HUES48 (cell line): Measurements from ENCODE around the gene TJP1.

ENCODE experiments used
- H3K27ac ChIP-seq: one replicate; pipeline ENCODE4 v1.7.0; 2013; ENCODE audit warnings: low read depth, low read length, inconsistent platforms
- H3K27me3 ChIP-seq: 2 replicates; pipeline ENCODE4 v1.6.1; 2013; ENCODE audit warnings: mild to moderate bottlenecking, low read length; ENCODE audit not compliant: control insufficient read depth, insufficient read depth
- H3K36me3 ChIP-seq: 2 replicates; pipeline ENCODE4 v1.6.1; 2013; ENCODE audit warnings: low read length; ENCODE audit not compliant: control insufficient read depth, insufficient read depth
- H3K4me1 ChIP-seq: 2 replicates; pipeline ENCODE4 v1.6.1; 2013; ENCODE audit warnings: mild to moderate bottlenecking, low read length; ENCODE audit not compliant: control insufficient read depth, insufficient read depth
- H3K4me3 ChIP-seq: 2 replicates; pipeline ENCODE4 v1.5.1; 2013; ENCODE audit warnings: mild to moderate bottlenecking, low read depth, low read length
- H3K9ac ChIP-seq: 2 replicates; pipeline ENCODE4 v1.6.1; 2013; ENCODE audit warnings: mild to moderate bottlenecking, low read depth, low read length, moderate library complexity
- H3K9me3 ChIP-seq: 2 replicates; pipeline ENCODE4 v1.6.1; 2013; ENCODE audit warnings: low read length; ENCODE audit not compliant: control insufficient read depth, insufficient read depth

TJP1 gene

GRCh38 chr15:29859293-29859692 lies 37.0 kb upstream of the TJP1 start:
- H3K4me1 ChIP-seq: no peaks in the 10 kb centered on the region
- no peaks in the 10 kb centered on the region for H3K27me3 ChIP-seq
- H3K9me3 ChIP-seq: no peaks in the 10 kb centered on the region
- H3K36me3 ChIP-seq: no peaks in the 10 kb centered on the region
- H3K9ac ChIP-seq: no peak overlapping the region
- no peak overlapping the region for H3K4me3 ChIP-seq
- H3K27ac ChIP-seq: no peak overlapping the region

- Histone ChIP-seq H3K4me3 (no peak overlapping the region), H3K9ac (no peak overlapping the region), H3K9me3 (no peaks in the 10 kb centered on the region), H3K4me1 (no peaks in the 10 kb centered on the region), H3K27ac (no peak overlapping the region), H3K27me3 (no peaks in the 10 kb centered on the region), H3K36me3 (no peaks in the 10 kb centered on the region)
These were observed 35.0 kb upstream of the TJP1 start for GRCh38 chr15:29857221-29857789.

DNA sequence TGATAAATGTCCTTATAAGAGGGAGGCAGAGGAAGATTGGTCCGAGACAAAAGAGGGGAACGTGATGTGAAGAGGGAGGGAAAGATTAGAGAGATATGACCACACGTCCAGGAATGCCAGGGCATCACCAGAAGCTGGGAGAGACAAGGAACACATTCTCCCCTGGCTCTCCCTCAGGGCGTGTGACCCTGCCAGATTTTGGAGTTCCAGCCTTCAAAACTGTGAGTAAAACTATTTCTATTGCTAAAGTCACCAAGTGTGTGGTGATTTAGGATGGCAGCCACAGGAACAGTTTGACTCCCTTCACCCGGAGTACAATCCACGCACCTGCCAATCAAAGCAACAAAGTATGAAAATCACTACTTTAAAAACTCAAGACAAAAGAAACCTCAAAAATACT lies 32.1 kb upstream of the TJP1 start:
- no peaks in the 10 kb centered on the region for H3K4me1 ChIP-seq
- H3K36me3 ChIP-seq: no peaks in the 10 kb centered on the region
- H3K27ac ChIP-seq: no peak overlapping the region
- no peaks in the 10 kb centered on the region for H3K27me3 ChIP-seq
- H3K4me3 ChIP-seq: no peak overlapping the region
- H3K9ac ChIP-seq: no peak overlapping the region
- no peaks in the 10 kb centered on the region for H3K9me3 ChIP-seq

DNA sequence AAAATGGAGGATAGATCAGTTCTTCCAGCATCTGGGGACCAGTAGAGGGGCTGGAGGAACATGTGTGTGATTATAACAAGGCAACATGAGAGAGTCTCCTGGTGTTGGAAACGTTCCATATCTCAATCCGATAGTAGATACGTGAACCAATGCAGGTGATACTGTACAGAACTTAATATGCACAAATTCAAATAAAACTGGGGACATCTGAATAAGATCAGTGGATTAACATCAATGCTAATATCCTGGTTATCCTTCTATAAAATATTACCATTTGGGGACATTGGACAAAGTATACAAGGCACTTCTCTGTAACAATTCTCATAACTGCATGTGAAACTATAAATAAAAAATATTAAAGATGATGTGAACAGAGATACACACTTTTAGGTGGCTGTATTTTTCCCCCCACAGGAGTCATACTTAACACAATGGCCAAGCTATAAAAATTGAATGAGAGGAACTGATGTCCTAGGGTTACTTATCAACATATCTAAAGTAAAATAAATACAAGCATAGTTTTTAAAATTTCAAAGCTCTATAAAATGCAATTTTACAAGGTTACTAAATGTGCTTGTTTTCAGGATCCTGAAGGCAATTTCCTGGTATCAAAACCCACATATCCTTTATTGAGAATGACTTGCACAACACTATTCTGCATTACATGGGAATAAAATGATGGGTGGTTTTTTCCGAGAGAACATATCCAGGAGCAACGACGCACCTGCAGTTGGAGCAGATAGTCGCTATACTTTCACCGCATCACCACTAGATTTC lies 31.1 kb upstream of the TJP1 start:
- no peaks in the 10 kb centered on the region for H3K36me3 ChIP-seq
- H3K27me3 ChIP-seq: no peaks in the 10 kb centered on the region
- H3K9ac ChIP-seq: no peak overlapping the region
- no peaks in the 10 kb centered on the region for H3K9me3 ChIP-seq
- H3K27ac ChIP-seq: no peak overlapping the region
- H3K4me3 ChIP-seq: no peak overlapping the region
- no peaks in the 10 kb centered on the region for H3K4me1 ChIP-seq

DNA sequence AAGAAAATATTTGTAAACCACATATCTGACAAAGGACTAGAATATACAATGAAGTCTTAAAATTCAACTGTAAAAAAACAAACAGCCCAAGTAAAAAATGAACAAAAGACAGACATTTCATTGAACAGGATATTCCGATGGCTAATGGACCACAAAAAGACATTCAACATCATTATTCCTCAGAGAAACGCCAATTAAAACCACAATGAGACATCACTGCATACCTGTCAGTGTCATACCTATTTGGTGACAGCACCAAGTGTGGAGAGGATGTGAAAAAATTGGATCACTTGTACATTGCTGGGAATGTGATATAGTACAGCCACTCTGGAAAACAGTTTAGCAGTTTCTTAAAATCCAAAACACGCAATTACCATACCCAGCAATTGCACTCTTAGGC lies 29.9 kb upstream of the TJP1 start:
- no peaks in the 10 kb centered on the region for H3K36me3 ChIP-seq
- peaks cover 5% of the 10 kb centered on the region; the same call in 1 of the 2 replicates for H3K9me3 ChIP-seq
- no peak overlapping the region for H3K4me3 ChIP-seq
- H3K4me1 ChIP-seq: no peaks in the 10 kb centered on the region
- H3K27me3 ChIP-seq: no peaks in the 10 kb centered on the region
- no peak overlapping the region for H3K9ac ChIP-seq
- no peak overlapping the region for H3K27ac ChIP-seq

DNA sequence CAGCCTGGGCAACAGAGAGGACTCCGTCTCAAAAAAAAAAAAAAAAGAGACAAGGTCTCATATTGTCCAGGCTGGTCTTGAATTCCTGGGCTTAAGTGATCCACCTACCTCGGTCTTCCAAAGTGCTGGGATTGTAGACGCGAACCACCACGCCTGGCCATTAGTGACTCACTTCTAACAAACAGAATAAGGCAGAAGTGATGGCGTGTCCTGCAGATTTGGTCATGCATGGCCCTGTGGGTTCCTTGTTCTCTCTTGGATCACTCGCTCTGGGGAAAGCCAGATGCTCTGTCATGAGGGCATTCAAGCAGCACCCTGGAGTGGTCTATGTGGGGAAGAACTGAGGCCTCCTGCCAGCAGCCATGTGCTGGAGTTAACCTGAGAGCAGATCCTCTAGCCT lies 27.4 kb upstream of the TJP1 start:
- no peak overlapping the region for H3K27ac ChIP-seq
- peaks cover 8% of the 10 kb centered on the region for H3K4me1 ChIP-seq
- no peaks in the 10 kb centered on the region for H3K27me3 ChIP-seq
- no peak overlapping the region for H3K9ac ChIP-seq
- H3K4me3 ChIP-seq: no peak overlapping the region
- peaks cover 5% of the 10 kb centered on the region; the same call in 1 of the 2 replicates for H3K9me3 ChIP-seq
- H3K36me3 ChIP-seq: no peaks in the 10 kb centered on the region

DNA sequence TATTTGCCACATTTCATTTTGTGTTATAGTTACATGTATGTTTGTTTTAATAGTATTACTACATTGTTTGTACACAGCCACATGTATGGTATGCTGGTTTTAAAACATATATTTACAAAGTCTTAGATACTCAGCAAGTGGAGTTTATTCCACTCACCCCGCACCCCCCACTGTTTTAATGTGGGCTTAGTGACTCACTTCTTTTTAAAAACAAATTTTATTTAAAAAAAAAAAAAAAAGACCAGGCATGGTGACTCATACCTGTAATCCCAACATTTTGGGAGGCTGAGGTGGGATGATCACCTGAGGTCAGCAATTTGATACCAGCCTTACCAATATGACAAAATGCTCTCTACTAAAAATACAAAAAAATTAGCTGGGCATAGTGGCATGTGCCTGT lies 26.9 kb upstream of the TJP1 start:
- Histone ChIP-seq H3K4me3 (no peak overlapping the region), H3K4me1 (peaks cover 9% of the 10 kb centered on the region), H3K27me3 (no peaks in the 10 kb centered on the region)

GRCh38 chr15:29844290-29844903 lies 22.1 kb upstream of the TJP1 start:
- Histone ChIP-seq H3K36me3 (no peaks in the 10 kb centered on the region), H3K4me3 (no peak overlapping the region), H3K27ac (no peak overlapping the region), H3K9me3 (peaks cover 5% of the 10 kb centered on the region; the same call in 1 of the 2 replicates), H3K9ac (no peak overlapping the region), H3K4me1 (peaks cover 9% of the 10 kb centered on the region), H3K27me3 (no peaks in the 10 kb centered on the region)

More for the DNA sequence above, 26.9 kb upstream of the TJP1 start:
- peaks cover 5% of the 10 kb centered on the region; the same call in 1 of the 2 replicates for H3K9me3 ChIP-seq
- no peak overlapping the region for H3K9ac ChIP-seq
- no peak overlapping the region for H3K27ac ChIP-seq
- no peaks in the 10 kb centered on the region for H3K36me3 ChIP-seq

DNA sequence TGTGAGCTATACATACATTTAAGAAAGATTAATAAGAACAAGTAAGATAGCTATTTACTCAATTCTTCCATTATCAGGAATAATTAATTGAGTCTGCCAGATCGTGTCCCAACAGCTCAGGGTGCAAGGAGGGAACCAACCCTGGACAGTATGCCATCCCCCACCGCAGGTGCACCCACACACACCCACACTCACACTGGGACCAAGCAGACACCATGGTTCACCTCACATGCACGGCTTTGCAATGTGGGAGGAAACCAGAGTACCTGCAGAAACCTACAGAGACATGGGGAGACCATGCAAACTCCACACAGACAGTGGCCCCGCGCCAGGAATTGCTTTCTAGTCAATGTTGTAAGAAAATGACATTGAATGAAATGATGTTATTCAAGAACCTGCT lies 20.0 kb upstream of the TJP1 start:
- Histone ChIP-seq H3K4me1 (peaks cover 9% of the 10 kb centered on the region), H3K27me3 (no peaks in the 10 kb centered on the region), H3K9ac (no peak overlapping the region), H3K9me3 (no peaks in the 10 kb centered on the region), H3K4me3 (no peak overlapping the region), H3K36me3 (no peaks in the 10 kb centered on the region), H3K27ac (no peak overlapping the region)

- peaks cover 9% of the 10 kb centered on the region for H3K4me1 ChIP-seq
- no peak overlapping the region for H3K4me3 ChIP-seq
- no peaks in the 10 kb centered on the region for H3K36me3 ChIP-seq
- no peaks in the 10 kb centered on the region for H3K9me3 ChIP-seq
- no peak overlapping the region for H3K27ac ChIP-seq
- H3K27me3 ChIP-seq: no peaks in the 10 kb centered on the region
- H3K9ac ChIP-seq: no peak overlapping the region
These were observed 18.7 kb upstream of the TJP1 start for GRCh38 chr15:29840926-29841325.

- H3K9ac ChIP-seq: no peak overlapping the region
- H3K9me3 ChIP-seq: no peaks in the 10 kb centered on the region
- H3K36me3 ChIP-seq: no peaks in the 10 kb centered on the region
- peaks cover 4% of the 10 kb centered on the region for H3K4me1 ChIP-seq
- H3K4me3 ChIP-seq: no peak overlapping the region
- H3K27me3 ChIP-seq: no peaks in the 10 kb centered on the region
- no peak overlapping the region for H3K27ac ChIP-seq
These were observed 17.8 kb upstream of the TJP1 start for GRCh38 chr15:29840054-29840453.
